Muscle of back (tissue), 11 donors: ENCODE measurements around the gene CS. TPM values are rescaled to one million over a fixed set of nuclear protein-coding genes. Genes with fewer than 3 reads are reported as not detected.

Source experiments
- DNase-seq, 3 donors: peaks; one replicate each; pipeline versions ENCODE4 v3.0.0 to v3.0.0-alpha.2; 2013
- polyA plus RNA-seq, 10 donors: library from polyadenylated mRNA; unstranded; fragments of 120-200 nt; gene quantifications; one replicate each; pipeline ENCODE4 v1.2.1, GENCODE V29; 2013; ENCODE audit not compliant: insufficient read length in 10 of 10

The CS gene
- polyA plus RNA-seq, 10 donors = 166 to 293 (median 221) TPM

GRCh38 chr12:56252649-56253048 is 47.5 kb downstream of the CS start:
- DNase-seq = no peak

- no peak for DNase-seq
These were observed 51.4 kb downstream of the CS start for GRCh38 chr12:56248711-56249110.

- DNase-seq = no peak
These were observed 52.2 kb downstream of the CS start for GRCh38 chr12:56247923-56248322.

GRCh38 chr12:56244494-56244893 is 55.6 kb downstream of the CS start:
- DNase-seq = no peak

- no peak for DNase-seq
These were observed 56.4 kb downstream of the CS start for GRCh38 chr12:56243731-56244181.

GRCh38 chr12:56242986-56243385 is 57.1 kb downstream of the CS start:
- no peak for DNase-seq

- DNase-seq = no peak
These were observed 58.5 kb downstream of the CS start for GRCh38 chr12:56241424-56242303.

GRCh38 chr12:56237552-56237951 is 62.6 kb downstream of the CS start:
- DNase-seq = no peak

- DNase-seq = no peak
These were observed 63.1 kb downstream of the CS start for GRCh38 chr12:56236985-56237384.

GRCh38 chr12:56236091-56236490 is 64.0 kb downstream of the CS start:
- DNase-seq = no peak

- DNase-seq = no peak
These were observed 65.2 kb downstream of the CS start for GRCh38 chr12:56234746-56235436.

GRCh38 chr12:56231184-56231582 is 68.9 kb downstream of the CS start:
- no peak for DNase-seq

- no peak for DNase-seq
These were observed 69.5 kb downstream of the CS start for GRCh38 chr12:56230432-56231183.

GRCh38 chr12:56229916-56230431 is 70.2 kb downstream of the CS start, which contains the start of gene SLC39A5:
Gene SLC39A5, plus strand, starts transcription at chr12:56230051. Its CDS starts 1,224 bp downstream, at chr12:56231275.
- no peak for DNase-seq

- DNase-seq = no peak
These were observed 71.0 kb downstream of the CS start for GRCh38 chr12:56229082-56229481.

GRCh38 chr12:56224954-56225353 is 75.2 kb downstream of the CS start:
- DNase-seq = no peak

- DNase-seq = peak; percentile 98 to 99 (median 99)
These were observed 75.9 kb downstream of the CS start, which contains the start of gene NABP2 for GRCh38 chr12:56224102-56224701. Gene NABP2, plus strand, starts transcription at chr12:56224342. Its CDS starts 515 bp downstream, at chr12:56224857.

GRCh38 chr12:56223571-56224101 is 76.5 kb downstream of the CS start:
- DNase-seq = no peak

- no peak for DNase-seq
These were observed 77.6 kb downstream of the CS start for GRCh38 chr12:56222531-56222895.

GRCh38 chr12:56221757-56222530 is 78.2 kb downstream of the CS start, which contains the start of gene RNF41:
Gene RNF41, minus strand, starts transcription at chr12:56221922. Its CDS starts 7,875 bp downstream, at chr12:56214047.
- peak; percentile 98 to 99 (median 98) for DNase-seq
